OCI-LY1 (cell line): ENCODE data around the gene NPIPB2.

Experiments
- H2AFZ ChIP-seq: fragments of 200-600 bp; sonication (generic), shearing (Covaris generic); 2 replicates; pipeline ENCODE4 v1.6.0; 2014; ENCODE audit warnings: antibody characterized with exemption, mild to moderate bottlenecking, low read length
- H3F3A ChIP-seq: fragments of 200-600 bp; sonication (generic), shearing (Covaris generic); 2 replicates; pipeline ENCODE4 v1.6.0; 2014; ENCODE audit warnings: mild to moderate bottlenecking, antibody characterized with exemption, low read length, moderate library complexity; ENCODE audit not compliant: insufficient read depth
- H3K27ac ChIP-seq: fragments of 200-600 bp; sonication (generic); 2 replicates; pipeline ENCODE4 v1.5.1; 2014; ENCODE audit warnings: low read length, mixed run types, mild to moderate bottlenecking, low read depth; ENCODE audit not compliant: poor library complexity, severe bottlenecking
- H3K27me3 ChIP-seq: fragments of 200-600 bp; sonication (generic); 2 replicates; pipeline ENCODE4 v1.6.0; 2014; ENCODE audit warnings: antibody characterized with exemption, mild to moderate bottlenecking, low read length, moderate library complexity; ENCODE audit not compliant: insufficient read depth
- H3K36me3 ChIP-seq: fragments of 200-600 bp; sonication (generic); 2 replicates; pipeline ENCODE4 v1.6.1; 2014; ENCODE audit warnings: mild to moderate bottlenecking, antibody characterized with exemption, low read length, moderate library complexity, mixed read lengths; ENCODE audit not compliant: insufficient read depth
- H3K4me1 ChIP-seq: fragments of 200-600 bp; sonication (generic); 2 replicates; pipeline ENCODE4 v1.5.1; 2014; ENCODE audit warnings: mild to moderate bottlenecking, low read length, moderate library complexity; ENCODE audit not compliant: insufficient read depth, severe bottlenecking
- H3K4me2 ChIP-seq: fragments of 200-600 bp; sonication (generic), shearing (Covaris generic); 2 replicates; pipeline ENCODE4 v1.6.1; 2014; ENCODE audit warnings: low read length
- H3K4me3 ChIP-seq: fragments of 200-600 bp; sonication (generic); 2 replicates; pipeline ENCODE4 v1.5.1; 2014; ENCODE audit warnings: low read length, low read depth, mild to moderate bottlenecking, mixed read lengths; ENCODE audit not compliant: poor library complexity, severe bottlenecking
- H3K79me2 ChIP-seq: fragments of 200-600 bp; shearing (Covaris generic); 2 replicates; pipeline ENCODE4 v1.6.1; 2016; ENCODE audit warnings: mixed run types, low read length, mixed read lengths; ENCODE audit not compliant: insufficient read depth
- H3K9ac ChIP-seq: fragments of 200-600 bp; sonication (generic), shearing (Covaris generic); 2 replicates; pipeline ENCODE4 v1.6.1; 2014; ENCODE audit warnings: mild to moderate bottlenecking, low read length, mixed read lengths
- H3K9me2 ChIP-seq: fragments of 200-600 bp; sonication (generic), shearing (Covaris generic); 2 replicates; pipeline ENCODE4 v1.6.1; 2014; ENCODE audit warnings: low read depth, mild to moderate bottlenecking, low read length, mixed read lengths
- H3K9me3 ChIP-seq: fragments of 200-600 bp; shearing (Covaris generic); 2 replicates; pipeline ENCODE4 v1.6.1; 2014; ENCODE audit warnings: low read length, mixed read lengths
- H4K20me1 ChIP-seq: fragments of 200-600 bp; sonication (generic), shearing (Covaris generic); 2 replicates; pipeline ENCODE4 v1.6.0; 2016; ENCODE audit warnings: mild to moderate bottlenecking, low read length; ENCODE audit not compliant: insufficient read depth
- EZH2 ChIP-seq: fragments of 200-600 bp; sonication (generic), shearing (Covaris generic); IDR thresholded peaks from 2 replicates; pipeline ENCODE4 v1.8.0; 2017; ENCODE audit warnings: borderline replicate concordance, mixed run types, mild to moderate bottlenecking, antibody characterized with exemption, low read length, moderate library complexity, mixed read lengths
- TF ChIP-seq, protein P1 (sequence below): fragments of 200-600 bp; sonication (generic), shearing (Covaris generic); IDR thresholded peaks from 2 replicates; pipeline ENCODE4 v1.5.1; 2017; ENCODE audit warnings: mild to moderate bottlenecking, antibody characterized with exemption, low read length, moderate library complexity, mixed read lengths

The NPIPB2 gene

DNA sequence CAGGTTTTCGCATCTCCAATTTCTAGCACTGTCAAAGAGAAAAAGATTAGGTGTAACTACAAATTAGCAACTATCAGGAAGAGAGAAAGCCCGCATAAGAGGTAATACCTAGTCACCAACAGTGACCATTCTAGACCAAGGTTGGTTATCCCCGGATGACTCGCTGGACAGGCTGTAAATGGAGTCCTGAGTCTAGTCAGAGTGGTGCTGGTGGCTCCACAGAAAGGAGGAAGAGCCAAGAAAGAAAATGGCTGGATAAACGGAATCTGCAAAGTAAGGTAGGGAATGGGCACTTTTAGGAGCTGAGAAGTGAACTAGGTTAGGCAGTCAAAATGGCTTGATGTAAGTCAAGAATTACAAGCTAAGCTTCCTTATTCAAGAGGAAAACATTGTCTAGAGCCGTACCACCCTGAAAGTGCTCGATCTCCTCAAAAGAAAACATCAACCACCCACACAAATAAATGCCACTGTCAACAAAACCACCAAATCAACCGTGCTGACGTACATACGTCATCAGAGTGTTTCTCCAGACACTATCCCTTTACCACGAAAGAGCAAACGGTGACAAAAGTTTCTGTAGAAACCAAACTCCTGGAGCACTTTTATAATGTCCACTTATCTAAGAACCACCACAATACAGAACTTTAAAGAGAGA is 28.3 kb downstream of the NPIPB2 start:
- Histone ChIP-seq H3K27ac (peak overlapping the region; percentile 41), H4K20me1 (no peaks in the 10 kb centered on the region)
- TF ChIP-seq EZH2: no peak
- TF ChIP-seq, protein P1, sequence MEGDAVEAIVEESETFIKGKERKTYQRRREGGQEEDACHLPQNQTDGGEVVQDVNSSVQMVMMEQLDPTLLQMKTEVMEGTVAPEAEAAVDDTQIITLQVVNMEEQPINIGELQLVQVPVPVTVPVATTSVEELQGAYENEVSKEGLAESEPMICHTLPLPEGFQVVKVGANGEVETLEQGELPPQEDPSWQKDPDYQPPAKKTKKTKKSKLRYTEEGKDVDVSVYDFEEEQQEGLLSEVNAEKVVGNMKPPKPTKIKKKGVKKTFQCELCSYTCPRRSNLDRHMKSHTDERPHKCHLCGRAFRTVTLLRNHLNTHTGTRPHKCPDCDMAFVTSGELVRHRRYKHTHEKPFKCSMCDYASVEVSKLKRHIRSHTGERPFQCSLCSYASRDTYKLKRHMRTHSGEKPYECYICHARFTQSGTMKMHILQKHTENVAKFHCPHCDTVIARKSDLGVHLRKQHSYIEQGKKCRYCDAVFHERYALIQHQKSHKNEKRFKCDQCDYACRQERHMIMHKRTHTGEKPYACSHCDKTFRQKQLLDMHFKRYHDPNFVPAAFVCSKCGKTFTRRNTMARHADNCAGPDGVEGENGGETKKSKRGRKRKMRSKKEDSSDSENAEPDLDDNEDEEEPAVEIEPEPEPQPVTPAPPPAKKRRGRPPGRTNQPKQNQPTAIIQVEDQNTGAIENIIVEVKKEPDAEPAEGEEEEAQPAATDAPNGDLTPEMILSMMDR: no peak

DNA sequence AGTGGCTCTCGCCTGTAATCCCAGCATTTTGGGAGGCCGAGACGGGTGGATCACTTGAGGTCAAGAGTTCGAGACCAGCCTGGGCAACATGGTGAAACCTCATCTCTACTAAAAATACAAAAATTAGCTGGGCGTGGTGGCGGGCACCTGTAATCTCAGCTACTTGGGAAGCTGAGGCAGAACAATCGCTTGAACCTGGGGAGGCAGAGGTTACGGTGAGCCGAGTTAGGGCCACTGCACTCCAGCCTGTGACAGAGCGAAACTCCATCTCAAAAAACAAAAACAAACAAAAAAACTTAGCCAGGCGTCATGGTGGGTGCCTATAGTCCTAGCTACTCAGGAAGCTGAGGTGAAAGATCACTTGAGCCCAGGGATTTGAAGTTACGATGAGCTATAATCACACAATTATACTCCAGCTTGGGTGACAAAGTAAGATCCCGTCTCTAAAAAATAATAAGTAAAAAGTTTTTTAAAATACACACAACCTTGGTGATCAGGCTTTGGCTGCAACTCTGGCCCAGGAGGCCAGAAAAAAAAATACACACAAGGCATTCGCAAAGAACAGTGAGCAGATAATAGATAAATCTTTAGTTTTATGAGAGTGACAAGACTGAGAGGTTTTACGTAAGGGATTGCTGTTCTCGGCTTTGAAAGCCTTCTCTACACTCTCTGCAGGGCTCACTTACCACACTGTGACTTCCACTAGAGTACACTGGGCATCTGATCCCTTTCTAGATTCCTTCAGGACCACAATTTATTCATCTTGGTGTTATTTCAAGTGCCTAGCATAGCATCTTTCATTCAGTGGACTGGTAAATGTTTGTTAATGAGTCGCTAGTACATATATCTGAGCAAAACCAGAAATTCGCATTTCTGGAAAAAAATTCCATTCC is 31.9 kb downstream of the NPIPB2 start:
- H3K9me2 ChIP-seq: no peaks in the 10 kb centered on the region
- peaks cover 52% of the 10 kb centered on the region for H3K36me3 ChIP-seq
- peaks cover 65% of the 10 kb centered on the region for H3K4me1 ChIP-seq
- peak overlapping the region; percentile 38; the same call in 1 of the 2 replicates for H3K9ac ChIP-seq
- peaks cover 5% of the 10 kb centered on the region; the same call in 1 of the 2 replicates for H4K20me1 ChIP-seq
- H3K79me2 ChIP-seq: peaks cover 97% of the 10 kb centered on the region
- peak overlapping the region; percentile 47 for H3K4me2 ChIP-seq
- H3F3A ChIP-seq: no peaks in the 10 kb centered on the region; the same call in 1 of the 2 replicates
- TF ChIP-seq, protein P1: no peak
- no peak for TF ChIP-seq EZH2
- H3K9me3 ChIP-seq: no peaks in the 10 kb centered on the region
- H2AFZ ChIP-seq: no peak overlapping the region
- H3K27me3 ChIP-seq: no peaks in the 10 kb centered on the region
- peak overlapping the region; percentile 48 for H3K27ac ChIP-seq
- peak overlapping the region; percentile 32 for H3K4me3 ChIP-seq

More for the DNA sequence above, 28.3 kb downstream of the NPIPB2 start:
- H3F3A ChIP-seq: no peaks in the 10 kb centered on the region
- H3K36me3 ChIP-seq: peaks cover 21% of the 10 kb centered on the region
- peak overlapping the region; percentile 86 for H3K9ac ChIP-seq
- H3K4me3 ChIP-seq: peak overlapping the region; percentile 70
- peaks cover 54% of the 10 kb centered on the region for H3K4me1 ChIP-seq
- no peak overlapping the region for H2AFZ ChIP-seq
- peak overlapping the region; percentile 97 for H3K4me2 ChIP-seq
- peaks cover 68% of the 10 kb centered on the region for H3K79me2 ChIP-seq
- H3K9me2 ChIP-seq: no peaks in the 10 kb centered on the region
- no peaks in the 10 kb centered on the region for H3K9me3 ChIP-seq
- H3K27me3 ChIP-seq: no peaks in the 10 kb centered on the region

DNA sequence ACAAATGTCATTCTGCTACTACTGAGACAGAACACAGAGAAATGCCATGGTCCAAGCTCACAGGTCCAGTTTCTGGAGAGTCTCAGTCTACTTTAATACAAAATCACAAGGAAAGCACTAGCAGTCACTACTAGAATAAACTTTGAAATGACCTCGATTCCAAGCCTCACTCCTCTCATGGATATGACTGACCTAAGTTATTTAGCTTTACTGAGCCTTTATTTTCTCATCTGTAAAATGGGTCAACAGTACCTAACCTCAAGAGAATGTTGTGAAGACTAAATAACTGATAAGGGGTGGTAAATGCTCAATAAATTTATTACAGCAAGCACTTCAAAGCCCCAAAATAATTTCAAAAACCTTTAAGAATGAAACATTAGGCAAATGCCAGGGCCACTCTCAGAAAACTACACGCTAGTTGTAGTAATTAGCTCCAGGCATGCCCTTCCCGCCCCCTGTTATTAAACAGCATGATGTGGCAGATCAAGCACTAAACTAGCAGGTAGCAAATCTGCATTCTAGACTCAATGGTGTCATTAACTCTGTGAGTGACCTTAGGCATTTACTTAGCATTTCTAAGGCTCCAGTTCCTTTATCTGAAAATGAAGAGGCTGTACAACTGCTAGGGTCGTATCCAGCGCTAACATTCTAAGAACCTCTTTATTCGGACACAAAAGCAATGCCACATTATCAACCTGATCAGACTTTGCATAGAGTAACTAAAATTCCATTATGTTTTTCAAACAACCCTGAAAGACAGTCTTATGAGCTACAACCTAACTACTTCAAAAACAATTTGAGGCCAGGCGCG is 34.5 kb downstream of the NPIPB2 start:
- Histone ChIP-seq H3K79me2 (peaks cover 95% of the 10 kb centered on the region), H3K27me3 (no peaks in the 10 kb centered on the region), H2AFZ (no peak overlapping the region), H4K20me1 (peaks cover 5% of the 10 kb centered on the region; the same call in 1 of the 2 replicates), H3F3A (no peaks in the 10 kb centered on the region; the same call in 1 of the 2 replicates), H3K36me3 (peaks cover 62% of the 10 kb centered on the region), H3K9me3 (no peaks in the 10 kb centered on the region), H3K9me2 (no peaks in the 10 kb centered on the region), H3K4me2 (no peak overlapping the region), H3K9ac (no peak overlapping the region), H3K4me1 (peaks cover 45% of the 10 kb centered on the region), H3K27ac (no peak overlapping the region), H3K4me3 (no peak overlapping the region)
- no peak for TF ChIP-seq EZH2
- TF ChIP-seq, protein P1: no peak
